Measurements from ENCODE around the gene RGS10.

The RGS10 gene

GRCh38 chr10:119495545-119495944 lies 47.0 kb downstream of the RGS10 start:
- DNase-seq, result no peak

GRCh38 chr10:119495021-119495505 lies 47.5 kb downstream of the RGS10 start:
- no peak for DNase-seq

- DNase-seq, result no peak
Observed at GRCh38 chr10:119494236-119495020, 48.1 kb downstream of the RGS10 start.

GRCh38 chr10:119493155-119493554 lies 49.4 kb downstream of the RGS10 start:
- no peak for DNase-seq

- DNase-seq, result no peak
Observed at GRCh38 chr10:119491966-119492757, 50.4 kb downstream of the RGS10 start.

GRCh38 chr10:119489991-119490326 lies 52.6 kb downstream of the RGS10 start:
- no peak for DNase-seq

GRCh38 chr10:119488675-119489074 lies 53.8 kb downstream of the RGS10 start:
- DNase-seq, result no peak

GRCh38 chr10:119483839-119484238 lies 58.7 kb downstream of the RGS10 start:
- no peak for DNase-seq

GRCh38 chr10:119483001-119483400 lies 59.5 kb downstream of the RGS10 start:
- no peak for DNase-seq

- DNase-seq, result no peak
Observed at GRCh38 chr10:119481781-119482426, 60.6 kb downstream of the RGS10 start.

GRCh38 chr10:119480667-119481066 lies 61.9 kb downstream of the RGS10 start:
- no peak for DNase-seq

- no peak for DNase-seq
Observed at GRCh38 chr10:119479532-119479931, 63.0 kb downstream of the RGS10 start.

GRCh38 chr10:119478811-119479341 lies 63.6 kb downstream of the RGS10 start:
- no peak for DNase-seq

GRCh38 chr10:119478111-119478802 lies 64.3 kb downstream of the RGS10 start:
- no peak for DNase-seq

GRCh38 chr10:119477444-119477843 lies 65.1 kb downstream of the RGS10 start:
- DNase-seq, result no peak

- no peak for DNase-seq
Observed at GRCh38 chr10:119474606-119475005, 67.9 kb downstream of the RGS10 start.

GRCh38 chr10:119473771-119474170 lies 68.7 kb downstream of the RGS10 start:
- DNase-seq, result no peak

GRCh38 chr10:119470920-119471702 lies 71.4 kb downstream of the RGS10 start:
- DNase-seq, result no peak

GRCh38 chr10:119469846-119470245 lies 72.7 kb downstream of the RGS10 start:
- DNase-seq, result no peak

- DNase-seq, result no peak
Observed at GRCh38 chr10:119469325-119469707, 73.2 kb downstream of the RGS10 start.

GRCh38 chr10:119468542-119469324 lies 73.8 kb downstream of the RGS10 start:
- no peak for DNase-seq

Measured in T-helper 9 cell (primary cell).